Panc1 (cell line): ENCODE results near the gene ATP6V1F.

Experiments used
- CTCF ChIP-seq: fragments of 450-650 bp; IDR thresholded peaks from 2 replicates; pipeline ENCODE4 v1.5.1; 2017; ENCODE audit warnings: mild to moderate bottlenecking
- POLR2AphosphoS5 ChIP-seq: IDR thresholded peaks from 2 replicates; pipeline ENCODE4 v1.6.1; 2012; ENCODE audit warnings: mild to moderate bottlenecking, low read depth, low read length, moderate library complexity
- REST ChIP-seq, 2 experiments: IDR thresholded peaks; 2 replicates each; pipeline ENCODE4 v1.6.1; 2011 to 2012; ENCODE audit warnings: low read depth in 2 of 2, control low read depth in 1 of 2, low read length in 1 of 2, mild to moderate bottlenecking in 1 of 2, moderate library complexity in 1 of 2; ENCODE audit not compliant: insufficient read depth in 1 of 2

GRCh38 chr7:128826512-128826911, 36.1 kb upstream of the ATP6V1F start:
- TF ChIP-seq REST (IDR thresholded peaks at IDR 0.05; ENCODE audit: insufficient read depth in 1 of 2, low read depth in 2 of 2, low read length in 1 of 2), result no peak
- TF ChIP-seq POLR2AphosphoS5, result no peak
- TF ChIP-seq CTCF, result no peak
